Esophagus squamous epithelium (tissue), 4 donors: ENCODE measurements around the gene GEMIN5.

Source experiments
- CTCF ChIP-seq, 6 experiments: fragments of 450-650 bp in 4 of 6; fragments of 200-600 bp in 2 of 6; sonication (generic) in 2 of 6; IDR thresholded peaks; one replicate each; pipeline ENCODE4 v1.5.1; 2016 to 2019; ENCODE audit warnings: antibody characterized with exemption in 6 of 6, mild to moderate bottlenecking in 4 of 6, moderate library complexity in 4 of 6
- POLR2A ChIP-seq, 4 donors: fragments of 450-650 bp; IDR thresholded peaks; one replicate each; pipeline ENCODE4 v1.6.1; 2017; ENCODE audit warnings: antibody characterized with exemption in 4 of 4, mild to moderate bottlenecking in 4 of 4, moderate library complexity in 3 of 4

DNA sequence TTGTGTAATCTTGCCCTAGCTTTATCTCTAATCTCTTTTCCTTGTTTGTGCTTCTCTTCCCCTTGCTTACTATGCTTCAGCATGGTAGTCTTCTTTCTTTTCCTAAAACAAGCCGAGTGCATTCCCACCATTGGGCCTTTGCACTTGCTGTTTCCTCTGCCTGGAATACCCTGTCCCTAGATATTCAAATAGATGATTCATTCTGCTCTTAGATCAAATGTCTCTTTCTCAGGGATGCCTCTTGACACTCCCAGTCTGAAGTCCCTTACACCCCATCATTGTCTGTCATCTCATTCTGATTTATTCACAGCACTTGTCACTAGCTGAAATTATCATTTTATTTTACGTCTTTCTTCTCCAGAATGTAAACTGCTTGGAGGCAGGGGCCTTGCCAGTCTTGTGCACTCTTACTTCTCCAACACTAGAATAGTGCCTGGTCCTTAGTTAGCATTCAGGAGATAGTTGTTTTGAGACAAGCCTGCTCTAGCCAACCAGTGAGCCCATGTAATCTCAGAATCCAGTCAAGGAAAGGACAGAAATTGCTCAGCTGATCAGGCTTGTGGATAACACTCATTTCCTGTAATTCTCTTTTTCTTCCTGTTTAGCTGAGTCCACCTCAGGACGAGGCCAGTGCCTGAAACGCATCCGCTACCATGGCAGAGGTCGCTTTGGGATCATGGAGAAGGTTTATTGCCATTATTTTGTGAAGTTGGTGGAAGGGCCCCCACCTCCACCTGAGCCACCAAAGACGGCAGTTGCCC lies 28.2 kb upstream of the GEMIN5 start:
- TF ChIP-seq POLR2A (IDR thresholded peaks at IDR 0.05) (no peak), CTCF (IDR thresholded peaks at IDR 0.05) (no peak)
